ENCODE data around the gene CPLANE2.

The CPLANE2 gene

GRCh38 chr1:16219968-16220500 is 16.9 kb downstream of the CPLANE2 start:
- no peak overlapping the region for H3K4me2 ChIP-seq (ENCODE audit: low read length)
- H3K9me3 ChIP-seq (ENCODE audit: control insufficient read depth, low read length): no peaks in the 10 kb centered on the region
- TF ChIP-seq, protein P1, sequence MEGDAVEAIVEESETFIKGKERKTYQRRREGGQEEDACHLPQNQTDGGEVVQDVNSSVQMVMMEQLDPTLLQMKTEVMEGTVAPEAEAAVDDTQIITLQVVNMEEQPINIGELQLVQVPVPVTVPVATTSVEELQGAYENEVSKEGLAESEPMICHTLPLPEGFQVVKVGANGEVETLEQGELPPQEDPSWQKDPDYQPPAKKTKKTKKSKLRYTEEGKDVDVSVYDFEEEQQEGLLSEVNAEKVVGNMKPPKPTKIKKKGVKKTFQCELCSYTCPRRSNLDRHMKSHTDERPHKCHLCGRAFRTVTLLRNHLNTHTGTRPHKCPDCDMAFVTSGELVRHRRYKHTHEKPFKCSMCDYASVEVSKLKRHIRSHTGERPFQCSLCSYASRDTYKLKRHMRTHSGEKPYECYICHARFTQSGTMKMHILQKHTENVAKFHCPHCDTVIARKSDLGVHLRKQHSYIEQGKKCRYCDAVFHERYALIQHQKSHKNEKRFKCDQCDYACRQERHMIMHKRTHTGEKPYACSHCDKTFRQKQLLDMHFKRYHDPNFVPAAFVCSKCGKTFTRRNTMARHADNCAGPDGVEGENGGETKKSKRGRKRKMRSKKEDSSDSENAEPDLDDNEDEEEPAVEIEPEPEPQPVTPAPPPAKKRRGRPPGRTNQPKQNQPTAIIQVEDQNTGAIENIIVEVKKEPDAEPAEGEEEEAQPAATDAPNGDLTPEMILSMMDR (IDR thresholded peaks at IDR 0.05): no peak
- H3K4me3 ChIP-seq (ENCODE audit: low read depth, low read length): no peak overlapping the region
- no peaks in the 10 kb centered on the region for H3K4me1 ChIP-seq
- H3K9ac ChIP-seq: no peak overlapping the region
- H2AFZ ChIP-seq: no peak overlapping the region
- H3K36me3 ChIP-seq (ENCODE audit: control insufficient read depth, insufficient read depth, low read length): no peaks in the 10 kb centered on the region
- no peaks in the 10 kb centered on the region for H3K79me2 ChIP-seq
- H3K27ac ChIP-seq: no peak overlapping the region
- H3K27me3 ChIP-seq (ENCODE audit: control insufficient read depth, insufficient read depth, low read length): no peaks in the 10 kb centered on the region

DNA sequence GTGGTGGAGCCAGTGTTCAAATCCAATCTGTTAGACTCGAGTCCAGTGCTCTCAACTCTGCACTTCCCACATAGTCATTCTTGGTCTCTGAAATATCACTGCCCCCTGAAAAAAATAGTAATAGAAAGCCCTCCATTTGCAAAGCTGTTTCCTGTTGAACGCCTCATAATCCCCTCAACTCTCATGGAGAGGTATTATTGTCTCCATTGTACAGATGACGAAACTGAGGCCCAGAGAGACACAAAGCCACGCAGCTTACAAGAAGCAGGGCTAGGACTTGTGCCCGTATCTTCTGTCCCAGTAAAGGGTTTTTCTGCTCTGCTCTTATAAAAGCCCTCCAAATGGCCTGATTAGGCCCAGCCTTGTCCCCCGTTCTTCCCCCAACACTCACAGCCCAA is 18.3 kb downstream of the CPLANE2 start:
- Histone ChIP-seq H3K4me3 (ENCODE audit: low read depth, low read length) (no peak overlapping the region), H3K9me3 (ENCODE audit: control insufficient read depth, low read length) (no peaks in the 10 kb centered on the region), H3K36me3 (ENCODE audit: control insufficient read depth, insufficient read depth, low read length) (no peaks in the 10 kb centered on the region), H3K4me2 (ENCODE audit: low read length) (no peak overlapping the region), H2AFZ (no peak overlapping the region), H3K27me3 (ENCODE audit: control insufficient read depth, insufficient read depth, low read length) (no peaks in the 10 kb centered on the region), H3K79me2 (no peaks in the 10 kb centered on the region), H3K4me1 (no peaks in the 10 kb centered on the region), H3K9ac (no peak overlapping the region), H3K27ac (no peak overlapping the region)
- TF ChIP-seq, protein P1 (IDR thresholded peaks at IDR 0.05): no peak

GRCh38 chr1:16218014-16218673 is 18.8 kb downstream of the CPLANE2 start:
- Histone ChIP-seq H3K9ac (no peak overlapping the region), H3K27me3 (ENCODE audit: control insufficient read depth, insufficient read depth, low read length) (no peaks in the 10 kb centered on the region), H2AFZ (no peak overlapping the region), H3K4me2 (ENCODE audit: low read length) (peak overlapping the region; percentile 24), H3K9me3 (ENCODE audit: control insufficient read depth, low read length) (no peaks in the 10 kb centered on the region), H3K4me3 (ENCODE audit: low read depth, low read length) (no peak overlapping the region), H3K27ac (no peak overlapping the region), H3K36me3 (ENCODE audit: control insufficient read depth, insufficient read depth, low read length) (no peaks in the 10 kb centered on the region), H3K79me2 (no peaks in the 10 kb centered on the region), H3K4me1 (peaks cover under 1% of the 10 kb centered on the region)
- TF ChIP-seq, protein P1 (IDR thresholded peaks at IDR 0.05): no peak

DNA sequence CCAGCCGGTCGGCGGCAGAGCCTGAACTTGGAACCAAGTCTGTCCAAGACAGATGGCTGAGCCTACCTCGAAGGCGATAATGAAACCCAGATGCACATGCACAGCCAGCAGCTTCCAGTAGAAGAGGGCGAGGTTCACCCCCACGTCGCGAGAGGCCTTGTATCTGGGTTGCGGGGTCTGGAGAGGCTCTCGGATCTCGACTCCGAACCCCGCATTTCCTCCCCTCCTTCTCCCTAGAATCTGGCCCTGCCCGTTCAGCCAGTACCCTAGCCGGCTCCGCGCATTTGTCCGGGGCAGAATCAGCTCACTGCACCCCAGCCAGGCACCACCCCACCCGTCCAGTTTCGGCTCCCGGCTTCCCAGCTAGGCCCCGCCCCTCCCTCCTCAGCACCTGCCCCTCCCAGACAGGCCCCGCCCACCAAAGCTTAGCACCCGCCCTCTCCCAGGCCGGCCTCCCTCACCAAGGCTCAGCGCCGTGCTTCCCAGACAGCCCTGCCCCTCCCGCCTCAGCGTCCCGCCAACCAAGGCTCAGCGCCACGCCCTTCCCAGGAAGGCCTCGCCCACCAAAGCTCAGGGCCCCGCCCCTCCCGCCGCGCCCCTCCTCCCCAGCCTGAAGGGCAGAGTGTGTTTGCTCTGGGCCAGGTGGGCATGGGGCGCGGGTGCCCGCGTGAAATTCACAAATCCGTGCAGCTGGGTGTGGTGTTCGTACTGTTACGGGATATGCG is 19.8 kb downstream of the CPLANE2 start:
- H3K4me2 ChIP-seq (ENCODE audit: low read length): peak overlapping the region; percentile 72
- peak overlapping the region; percentile 68 for H3K4me3 ChIP-seq (ENCODE audit: low read depth, low read length)
- H2AFZ ChIP-seq: peak overlapping the region; percentile 70
- no peaks in the 10 kb centered on the region for H3K27me3 ChIP-seq (ENCODE audit: control insufficient read depth, insufficient read depth, low read length)
- no peaks in the 10 kb centered on the region for H3K79me2 ChIP-seq
- peak overlapping the region; percentile 42 for H3K27ac ChIP-seq
- peaks cover 3% of the 10 kb centered on the region for H3K4me1 ChIP-seq
- no peaks in the 10 kb centered on the region for H3K36me3 ChIP-seq (ENCODE audit: control insufficient read depth, insufficient read depth, low read length)
- H3K9me3 ChIP-seq (ENCODE audit: control insufficient read depth, low read length): no peaks in the 10 kb centered on the region
- TF ChIP-seq, protein P1 (IDR thresholded peaks at IDR 0.05): no peak
- H3K9ac ChIP-seq: no peak overlapping the region

All from parathyroid adenoma (tissue), 2 donors.